PC-9 (cell line): Measurements from ENCODE around the gene CHCHD4. TPM values are rescaled to one million over a fixed set of nuclear protein-coding genes. Genes with fewer than 3 reads are reported as not detected.

ENCODE experiments used
- BruUV-seq: library from RNA; stranded (reverse); fragments of 400-500 nt; replicated peaks from 2 replicates; lab custom pipeline; 2021; lab: Mats Ljungman, UMichigan
- CTCF ChIA-PET: fragments of 300-600 bp; sonication (Branson Sonifier 250); formaldehyde crosslinking; loops from one replicate; lab custom pipeline; 2022; ENCODE audit warnings: antibody characterized with exemption; lab: Charles Lee
- POLR2A ChIA-PET: fragments of 300-600 bp; sonication (Branson Sonifier 250); formaldehyde crosslinking; loops from one replicate; lab custom pipeline; 2022; ENCODE audit warnings: antibody characterized with exemption; ENCODE audit not compliant: unreplicated experiment; lab: Charles Lee
- DNase-seq, 2 experiments: peaks; one replicate each; pipeline versions ENCODE4 v3.0.0 to v3.0.0-alpha.2; 2015 to 2022; ENCODE audit warnings: mixed read lengths in 1 of 2
- H2AFZ ChIP-seq: fragments of 200-600 bp; sonication (generic); 2 replicates; pipeline ENCODE4 v1.8.1; 2017; ENCODE audit warnings: antibody characterized with exemption
- H3F3A ChIP-seq: fragments of 200-600 bp; sonication (generic); 2 replicates; pipeline ENCODE4 v1.8.1; 2017; ENCODE audit warnings: antibody characterized with exemption, mild to moderate bottlenecking, low read depth; ENCODE audit not compliant: insufficient read depth
- H3K27ac ChIP-seq: fragments of 200-600 bp; sonication (generic); 2 replicates; pipeline ENCODE4 v1.6.1; 2016; ENCODE audit warnings: mixed run types
- H3K27me3 ChIP-seq: fragments of 200-600 bp; sonication (generic); 2 replicates; pipeline ENCODE4 v1.6.1; 2016; ENCODE audit warnings: low read depth, mixed run types; ENCODE audit not compliant: insufficient read depth
- H3K36me3 ChIP-seq: fragments of 200-600 bp; sonication (generic); 2 replicates; pipeline ENCODE4 v1.6.1; 2016; ENCODE audit warnings: low read depth, mixed run types
- H3K4me1 ChIP-seq: fragments of 200-600 bp; sonication (generic); replicated peaks from 2 replicates; pipeline ENCODE4 v1.6.1; 2016; ENCODE audit warnings: mixed run types; ENCODE audit not compliant: insufficient read depth
- H3K4me2 ChIP-seq: fragments of 200-600 bp; sonication (generic); 2 replicates; pipeline ENCODE4 v1.6.1; 2017; ENCODE audit warnings: mixed run types
- H3K4me3 ChIP-seq: fragments of 200-600 bp; sonication (generic); 2 replicates; pipeline ENCODE4 v1.6.1; 2016; ENCODE audit warnings: mixed run types
- H3K79me2 ChIP-seq: fragments of 200-600 bp; sonication (generic); 2 replicates; pipeline ENCODE4 v1.6.1; 2017; ENCODE audit warnings: low read depth, mixed run types
- H3K9me2 ChIP-seq: fragments of 200-600 bp; sonication (generic); 2 replicates; pipeline ENCODE4 v1.8.1; 2017; ENCODE audit warnings: mild to moderate bottlenecking; ENCODE audit not compliant: insufficient read depth
- H3K9me3 ChIP-seq: fragments of 200-600 bp; sonication (generic); 2 replicates; pipeline ENCODE4 v1.8.1; 2016; ENCODE audit warnings: low read depth; ENCODE audit not compliant: insufficient read depth
- H4K20me1 ChIP-seq: fragments of 200-600 bp; sonication (generic); 2 replicates; pipeline ENCODE4 v1.8.1; 2017; ENCODE audit not compliant: insufficient read depth
- CTCF ChIP-seq: fragments of 200-600 bp; sonication (generic); conservative IDR thresholded peaks from 2 replicates; pipeline ENCODE4 v1.6.1; 2017; ENCODE audit warnings: mixed run types, antibody characterized with exemption, mild to moderate bottlenecking, moderate library complexity
- EZH2 ChIP-seq: fragments of 200-600 bp; sonication (generic); IDR thresholded peaks from 2 replicates; pipeline ENCODE4 v1.8.0; 2017; ENCODE audit warnings: antibody characterized with exemption, low read depth
- intact Hi-C: fragments of 100-400 bp; cut with micrococcal nuclease; formaldehyde crosslinking; loops from one replicate; pipeline ENCODE4 v1.10.0; 2022; ENCODE audit not compliant: unreplicated experiment
- total RNA-seq: library from RNA; stranded (reverse); gene quantifications from 2 replicates; pipeline ENCODE4 v1.2.3, GENCODE V29; 2021

CHCHD4 gene
- total RNA-seq, 1 experiment from 2014 or later: 17.6 TPM

DNA sequence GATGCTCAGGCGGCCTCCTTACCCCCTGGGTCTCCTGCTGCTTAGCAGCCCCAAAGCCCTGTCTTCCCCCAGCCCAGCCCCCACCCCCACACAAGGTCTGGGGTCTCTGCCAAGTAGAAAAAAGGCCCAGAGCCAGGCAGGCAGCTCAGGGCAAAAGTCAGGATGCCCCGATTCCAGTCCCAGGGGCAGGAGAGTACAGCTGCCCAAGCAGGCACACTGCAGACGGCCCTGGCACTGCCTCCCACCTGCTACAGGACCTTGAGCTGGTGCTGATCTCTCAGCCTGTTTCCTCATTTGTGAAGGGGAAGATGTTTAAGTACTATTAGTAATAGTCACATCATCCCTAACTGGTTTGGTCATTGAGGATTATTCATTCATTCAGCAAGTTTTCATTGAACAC, 12.8 kb upstream of the CHCHD4 start:
- H4K20me1 ChIP-seq: no peaks in the 10 kb centered on the region
- peaks cover 18% of the 10 kb centered on the region for H3K4me1 ChIP-seq
- no peak overlapping the region for H2AFZ ChIP-seq
- H3K9me2 ChIP-seq: no peaks in the 10 kb centered on the region
- ChIA-PET CTCF (no interaction called here), POLR2A (interaction anchor here (1.0 kb wide), 1 partner anchor 13 kb away, joined by 5 read pairs; the partner anchor contains the start of genes CHCHD4 and TMEM43)
- BruUV-seq: no TSS peak
- no peak overlapping the region for H3K4me2 ChIP-seq
- H3K79me2 ChIP-seq: no peaks in the 10 kb centered on the region
- no peaks in the 10 kb centered on the region for H3K9me3 ChIP-seq
- no peak overlapping the region for H3K27ac ChIP-seq
- TF ChIP-seq CTCF: no peak
- no peak for TF ChIP-seq EZH2
- no peak for DNase-seq
- H3K4me3 ChIP-seq: no peak overlapping the region
- peaks cover 22% of the 10 kb centered on the region; the same call in 1 of the 2 replicates for H3F3A ChIP-seq
- intact Hi-C loops: loop anchor here (2.0 kb wide), 1 partner anchor 41 kb away; the partner anchor contains the start of genes LSM3 and XPC
- no peaks in the 10 kb centered on the region for H3K27me3 ChIP-seq
- H3K36me3 ChIP-seq: peaks cover 19% of the 10 kb centered on the region

DNA sequence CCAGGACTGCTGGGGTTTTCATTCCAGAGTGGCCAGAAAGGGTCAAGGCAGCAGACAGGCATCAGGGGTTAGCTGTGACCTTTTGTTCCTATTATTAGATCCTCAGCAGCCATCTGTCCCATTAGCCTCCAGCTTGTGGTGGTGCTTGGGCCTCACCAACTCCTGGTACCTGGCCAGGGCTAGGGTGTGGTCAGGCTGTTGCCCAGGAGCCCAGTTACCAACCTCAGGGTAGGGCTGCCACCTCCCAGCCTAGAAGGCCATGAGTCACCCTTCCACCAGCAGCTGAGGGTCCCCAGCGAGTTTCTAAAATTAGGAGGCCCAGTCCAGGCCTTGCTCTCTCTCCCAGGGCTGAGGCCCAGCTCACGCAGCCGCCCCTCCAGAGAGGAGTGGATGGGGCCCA, 12.3 kb upstream of the CHCHD4 start:
- H3K4me2 ChIP-seq: no peak overlapping the region
- H4K20me1 ChIP-seq: no peaks in the 10 kb centered on the region
- TF ChIP-seq EZH2: no peak
- TF ChIP-seq CTCF: no peak
- intact Hi-C loops: loop anchor here (2.0 kb wide), 1 partner anchor 42 kb away; the partner anchor contains the start of genes LSM3 and XPC
- no peaks in the 10 kb centered on the region for H3K27me3 ChIP-seq
- peaks cover 18% of the 10 kb centered on the region; the same call in 1 of the 2 replicates for H3F3A ChIP-seq
- no peak overlapping the region for H3K27ac ChIP-seq
- H3K4me3 ChIP-seq: no peak overlapping the region
- no peaks in the 10 kb centered on the region for H3K9me3 ChIP-seq
- no TSS peak for BruUV-seq
- ChIA-PET CTCF (no interaction called here), POLR2A (interaction anchor here (0.6 to 1.0 kb wide), 3 partner anchors 11 to 1660 kb away, joined by 3 to 14 read pairs (median 5); partner anchors contain the start of genes CHCHD4 and TMEM43)
- DNase-seq: peak; percentile 51 to 83
- H3K79me2 ChIP-seq: no peaks in the 10 kb centered on the region
- no peak overlapping the region for H2AFZ ChIP-seq
- peaks cover 15% of the 10 kb centered on the region for H3K36me3 ChIP-seq
- H3K4me1 ChIP-seq: peaks cover 14% of the 10 kb centered on the region
- H3K9me2 ChIP-seq: no peaks in the 10 kb centered on the region

GRCh38 chr3:14135581-14135980, 10.9 kb upstream of the CHCHD4 start:
- BruUV-seq: no TSS peak
- Histone ChIP-seq H3K36me3 (peaks cover 22% of the 10 kb centered on the region), H3K79me2 (no peaks in the 10 kb centered on the region), H3K9me3 (no peaks in the 10 kb centered on the region), H2AFZ (no peak overlapping the region), H3F3A (0 out of 2 replicates have a peak, but pooled peaks cover 16% of the 10 kb centered on the region), H3K9me2 (no peaks in the 10 kb centered on the region), H3K27me3 (no peaks in the 10 kb centered on the region), H4K20me1 (peaks cover 5% of the 10 kb centered on the region; the same call in 1 of the 2 replicates), H3K4me1 (peaks cover 12% of the 10 kb centered on the region), H3K4me2 (no peak overlapping the region), H3K4me3 (no peak overlapping the region), H3K27ac (no peak overlapping the region)
- ChIA-PET CTCF (no interaction called here), POLR2A (no interaction called here)
- DNase-seq: no peak
- intact Hi-C loops: no loop called here
- TF ChIP-seq CTCF (no peak), EZH2 (no peak)
